Brain microvascular endothelial cell (primary cell): ENCODE results near the gene ZBTB32.

Source experiments
- DNase-seq: peaks from one replicate; pipeline ENCODE4 v3.0.0-alpha.2; 2020
- H3K27ac ChIP-seq: fragments of 250-450 bp; sonication (Bioruptor Pico); 2 replicates; pipeline ENCODE4 v1.5.1; 2020; ENCODE audit warnings: mild to moderate bottlenecking, moderate library complexity
- H3K27me3 ChIP-seq: fragments of 250-450 bp; sonication (Bioruptor Pico); replicated peaks from 2 replicates; pipeline ENCODE4 v1.5.1; 2020; ENCODE audit warnings: mild to moderate bottlenecking
- H3K36me3 ChIP-seq: fragments of 250-450 bp; sonication (Bioruptor Pico); replicated peaks from 2 replicates; pipeline ENCODE4 v1.5.1; 2020; ENCODE audit warnings: mild to moderate bottlenecking
- H3K4me3 ChIP-seq: 2 replicates; pipeline ENCODE4 v1.5.1; 2011; ENCODE audit warnings: low read depth, mild to moderate bottlenecking, control low read depth, low read length, moderate library complexity
- CTCF ChIP-seq: IDR thresholded peaks from 2 replicates; pipeline ENCODE4 v1.5.1; 2011; ENCODE audit warnings: low read depth, mild to moderate bottlenecking, moderate library complexity, low read length, control low read depth, inconsistent platforms; ENCODE audit errors: missing control alignments
- in situ Hi-C: cut with HindIII; loops from 2 replicates; pipeline ENCODE4 v1.10.0; 2017; ENCODE audit warnings: low sequenced_read_pairs, low pct_ligation_motif_present

ZBTB32 gene

GRCh38 chr19:35692010-35692409 is 12.3 kb upstream of the ZBTB32 start:
- H3K27ac ChIP-seq: no peak overlapping the region
- no peaks in the 10 kb centered on the region for H3K36me3 ChIP-seq
- no peak overlapping the region for H3K4me3 ChIP-seq
- no peak for TF ChIP-seq CTCF
- no peaks in the 10 kb centered on the region for H3K27me3 ChIP-seq
- in situ Hi-C loops: no loop called here
- DNase-seq: no peak

- no peak for TF ChIP-seq CTCF
- no peak overlapping the region for H3K4me3 ChIP-seq
- H3K36me3 ChIP-seq: no peaks in the 10 kb centered on the region
- no peak overlapping the region for H3K27ac ChIP-seq
- in situ Hi-C loops: no loop called here
- H3K27me3 ChIP-seq: no peaks in the 10 kb centered on the region
- DNase-seq: no peak
These were observed 10.9 kb upstream of the ZBTB32 start for GRCh38 chr19:35693422-35693821.

- Histone ChIP-seq H3K27ac (no peak overlapping the region), H3K27me3 (no peaks in the 10 kb centered on the region), H3K36me3 (no peaks in the 10 kb centered on the region), H3K4me3 (no peak overlapping the region)
- TF ChIP-seq CTCF: peak; percentile 99
- in situ Hi-C loops: no loop called here
- DNase-seq: peak; percentile 80
These were observed 10.3 kb upstream of the ZBTB32 start for GRCh38 chr19:35693835-35694599.

- in situ Hi-C loops: no loop called here
- H3K36me3 ChIP-seq: no peaks in the 10 kb centered on the region
- no peak for DNase-seq
- H3K27me3 ChIP-seq: no peaks in the 10 kb centered on the region
- no peak overlapping the region for H3K4me3 ChIP-seq
- H3K27ac ChIP-seq: no peak overlapping the region
- no peak for TF ChIP-seq CTCF
These were observed 8.4 kb upstream of the ZBTB32 start for GRCh38 chr19:35695895-35696422.

GRCh38 chr19:35696835-35697234 is 7.5 kb upstream of the ZBTB32 start:
- Histone ChIP-seq H3K4me3 (no peak overlapping the region), H3K27ac (no peak overlapping the region), H3K36me3 (no peaks in the 10 kb centered on the region), H3K27me3 (no peaks in the 10 kb centered on the region)
- in situ Hi-C loops: no loop called here
- TF ChIP-seq CTCF: no peak
- no peak for DNase-seq
